GM18508 (cell line): ENCODE measurements around the gene ABCD2.
A peak's percentile ranks its signal among the peaks of the same experiment; 100 is the strongest.
"Not testable (repeated sequence)": the region's sequence is repeated elsewhere in the genome, so short reads cannot be mapped to it uniquely, and the experiment has no call there.

ENCODE experiments used
- ATAC-seq: cut with Tn5 transposase; IDR thresholded peaks from one replicate; pipeline ENCODE4 v1.9.1; 2021; ENCODE audit warnings: moderate number of reproducible peaks; ENCODE audit not compliant: insufficient read depth, unreplicated experiment

ABCD2 gene

GRCh38 chr12:39619660-39620433 is at the start of gene ABCD2:
TSS of gene ABCD2 (minus strand) at chr12:39619803. CDS start at chr12:39619615, 188 bp downstream.
- peak; percentile 61 for ATAC-seq

- ATAC-seq: no peak
These were observed 40.5 kb upstream of the ABCD2 start for GRCh38 chr12:39660101-39660500.

- ATAC-seq: no peak
These were observed 27.8 kb upstream of the ABCD2 start for GRCh38 chr12:39647383-39647782.

GRCh38 chr12:39646963-39647362 is 27.4 kb upstream of the ABCD2 start:
- ATAC-seq: no peak

- no peak for ATAC-seq
These were observed 23.4 kb upstream of the ABCD2 start for GRCh38 chr12:39643052-39643451.

GRCh38 chr12:39638840-39639239 is 19.2 kb upstream of the ABCD2 start:
- ATAC-seq: no peak

GRCh38 chr12:39638178-39638577 is 18.6 kb upstream of the ABCD2 start:
- no peak for ATAC-seq

GRCh38 chr12:39632670-39633069 is 13.1 kb upstream of the ABCD2 start:
- ATAC-seq: no peak

GRCh38 chr12:39628836-39629235 is 9.2 kb upstream of the ABCD2 start:
- ATAC-seq: no peak

- ATAC-seq: no peak
These were observed 8.3 kb upstream of the ABCD2 start for GRCh38 chr12:39627914-39628313.

GRCh38 chr12:39626033-39626814 is 6.6 kb upstream of the ABCD2 start:
- no peak for ATAC-seq

GRCh38 chr12:39623919-39624318 is 4.3 kb upstream of the ABCD2 start:
- no peak for ATAC-seq

GRCh38 chr12:39623160-39623559 is 3.6 kb upstream of the ABCD2 start:
- ATAC-seq: not testable (repeated sequence)

GRCh38 chr12:39622306-39622705 is 2.7 kb upstream of the ABCD2 start:
- ATAC-seq: no peak

- no peak for ATAC-seq
These were observed 2.1 kb upstream of the ABCD2 start for GRCh38 chr12:39621670-39622069.

GRCh38 chr12:39620659-39621658 is 1.4 kb upstream of the ABCD2 start:
- ATAC-seq: peak; percentile 31

GRCh38 chr12:39619316-39619659 is 315 bp downstream of the ABCD2 start:
- ATAC-seq: no peak

- no peak for ATAC-seq
These were observed 902 bp downstream of the ABCD2 start for GRCh38 chr12:39618701-39619100.

GRCh38 chr12:39617887-39618286 is 1.7 kb downstream of the ABCD2 start:
- ATAC-seq: no peak

- no peak for ATAC-seq
These were observed 2.9 kb downstream of the ABCD2 start for GRCh38 chr12:39616666-39617065.
